ENCODE measurements around the gene WNK4.

The WNK4 gene

GRCh38 chr17:42798383-42799380, 18.3 kb downstream of the WNK4 start, which contains the start of the genes CNTD1 and COA3:
CNTD1 (plus strand) TSS chr17:42798861; CDS start chr17:42799068, 207 bp downstream.
COA3 (minus strand) TSS chr17:42798704; CDS start chr17:42798681, 23 bp downstream.
- Mint-ChIP-seq H3K27ac (peak within 1 kb of the TSS; percentile 95), H3K4me1 (peaks cover 42% of the 10 kb centered on the region), H3K9me3 (no peaks in the 10 kb centered on the region), H3K36me3 (no peaks in the 10 kb centered on the region), H3K4me3 (peak within 1 kb of the TSS; percentile 96)
- ATAC-seq: peak; percentile 99
- peak; percentile 70 to 87 for DNase-seq (ENCODE audit: low spot score in 2 of 2)

GRCh38 chr17:42803074-42803883, 22.9 kb downstream of the WNK4 start:
- Mint-ChIP-seq H3K9me3 (no peaks in the 10 kb centered on the region), H3K4me1 (peaks cover 8% of the 10 kb centered on the region), H3K36me3 (peaks cover under 1% of the 10 kb centered on the region), H3K4me3 (no peak overlapping the region), H3K27ac (peak overlapping the region; percentile 48)
- no peak for ATAC-seq
- DNase-seq (ENCODE audit: low spot score in 2 of 2): no peak

GRCh38 chr17:42804918-42805367, 24.5 kb downstream of the WNK4 start:
- H3K4me1 Mint-ChIP-seq: no peaks in the 10 kb centered on the region
- no peaks in the 10 kb centered on the region for H3K9me3 Mint-ChIP-seq
- no peak overlapping the region for H3K4me3 Mint-ChIP-seq
- H3K36me3 Mint-ChIP-seq: peaks cover 17% of the 10 kb centered on the region
- no peak overlapping the region for H3K27ac Mint-ChIP-seq
- ATAC-seq (no peak), DNase-seq (ENCODE audit: low spot score in 2 of 2) (no peak)

- H3K9me3 Mint-ChIP-seq: no peaks in the 10 kb centered on the region
- ATAC-seq (no peak), DNase-seq (ENCODE audit: low spot score in 2 of 2) (no peak)
- H3K4me3 Mint-ChIP-seq: no peak overlapping the region
- H3K4me1 Mint-ChIP-seq: no peaks in the 10 kb centered on the region
- peaks cover 30% of the 10 kb centered on the region for H3K36me3 Mint-ChIP-seq
- H3K27ac Mint-ChIP-seq: peak overlapping the region; percentile 29
Measured at GRCh38 chr17:42806249-42806648, 25.8 kb downstream of the WNK4 start.

GRCh38 chr17:42809250-42809649, 28.8 kb downstream of the WNK4 start:
- peaks cover 60% of the 10 kb centered on the region for H3K36me3 Mint-ChIP-seq
- no peak for ATAC-seq
- no peak overlapping the region for H3K27ac Mint-ChIP-seq
- H3K4me1 Mint-ChIP-seq: no peaks in the 10 kb centered on the region
- H3K4me3 Mint-ChIP-seq: no peak overlapping the region
- no peak for DNase-seq (ENCODE audit: low spot score in 2 of 2)
- no peaks in the 10 kb centered on the region for H3K9me3 Mint-ChIP-seq

- Mint-ChIP-seq H3K36me3 (peaks cover 100% of the 10 kb centered on the region), H3K4me1 (peaks cover 6% of the 10 kb centered on the region), H3K9me3 (no peaks in the 10 kb centered on the region), H3K4me3 (no peak overlapping the region), H3K27ac (no peak overlapping the region)
- DNase-seq (ENCODE audit: low spot score in 2 of 2): no peak
- ATAC-seq: no peak
Measured at GRCh38 chr17:42814633-42815399, 34.4 kb downstream of the WNK4 start.

GRCh38 chr17:42817866-42818265, 37.5 kb downstream of the WNK4 start:
- peak overlapping the region; percentile 26 for H3K27ac Mint-ChIP-seq
- peaks cover 100% of the 10 kb centered on the region for H3K36me3 Mint-ChIP-seq
- DNase-seq (ENCODE audit: low spot score in 2 of 2) (no peak), ATAC-seq (no peak)
- H3K9me3 Mint-ChIP-seq: no peaks in the 10 kb centered on the region
- H3K4me3 Mint-ChIP-seq: no peak overlapping the region
- peaks cover 24% of the 10 kb centered on the region for H3K4me1 Mint-ChIP-seq

GRCh38 chr17:42818379-42818778, 38.0 kb downstream of the WNK4 start:
- Mint-ChIP-seq H3K9me3 (no peaks in the 10 kb centered on the region), H3K4me3 (no peak overlapping the region), H3K4me1 (peaks cover 29% of the 10 kb centered on the region), H3K36me3 (peaks cover 95% of the 10 kb centered on the region), H3K27ac (peak overlapping the region; percentile 26)
- DNase-seq (ENCODE audit: low spot score in 2 of 2) (no peak), ATAC-seq (no peak)

- ATAC-seq: peak; percentile 60
Measured at GRCh38 chr17:42819939-42820535, 39.6 kb downstream of the WNK4 start.

GRCh38 chr17:42821176-42821575, 40.8 kb downstream of the WNK4 start:
- DNase-seq (ENCODE audit: low spot score in 2 of 2) (no peak), ATAC-seq (no peak)
- peak overlapping the region; percentile 59 for H3K27ac Mint-ChIP-seq
- H3K4me3 Mint-ChIP-seq: no peak overlapping the region
- H3K9me3 Mint-ChIP-seq: no peaks in the 10 kb centered on the region
- peaks cover 73% of the 10 kb centered on the region for H3K36me3 Mint-ChIP-seq
- H3K4me1 Mint-ChIP-seq: peaks cover 41% of the 10 kb centered on the region

More at GRCh38 chr17:42819939-42820535, 39.6 kb downstream of the WNK4 start:
- DNase-seq (ENCODE audit: low spot score in 2 of 2): peak; percentile 59 to 81
- Mint-ChIP-seq H3K4me3 (no peak overlapping the region), H3K4me1 (peaks cover 41% of the 10 kb centered on the region), H3K36me3 (peaks cover 84% of the 10 kb centered on the region), H3K9me3 (no peaks in the 10 kb centered on the region), H3K27ac (no peak overlapping the region)

GRCh38 chr17:42827472-42827871, 47.1 kb downstream of the WNK4 start:
- Mint-ChIP-seq H3K4me3 (no peak overlapping the region), H3K9me3 (no peaks in the 10 kb centered on the region), H3K36me3 (peaks cover 10% of the 10 kb centered on the region), H3K27ac (no peak overlapping the region), H3K4me1 (peaks cover 29% of the 10 kb centered on the region)
- DNase-seq (ENCODE audit: low spot score in 2 of 2) (no peak), ATAC-seq (no peak)

GRCh38 chr17:42830971-42831370, 50.6 kb downstream of the WNK4 start:
- H3K4me3 Mint-ChIP-seq: no peak overlapping the region
- peaks cover 22% of the 10 kb centered on the region for H3K4me1 Mint-ChIP-seq
- H3K9me3 Mint-ChIP-seq: no peaks in the 10 kb centered on the region
- H3K27ac Mint-ChIP-seq: no peak overlapping the region
- DNase-seq (ENCODE audit: low spot score in 2 of 2) (no peak), ATAC-seq (no peak)
- H3K36me3 Mint-ChIP-seq: peaks cover 32% of the 10 kb centered on the region

GRCh38 chr17:42832213-42832933, 52.0 kb downstream of the WNK4 start:
- H3K4me3 Mint-ChIP-seq: peak overlapping the region; percentile 93
- peaks cover 46% of the 10 kb centered on the region for H3K36me3 Mint-ChIP-seq
- H3K9me3 Mint-ChIP-seq: no peaks in the 10 kb centered on the region
- DNase-seq (ENCODE audit: low spot score in 2 of 2): no peak
- peaks cover 22% of the 10 kb centered on the region for H3K4me1 Mint-ChIP-seq
- H3K27ac Mint-ChIP-seq: peak overlapping the region; percentile 98
- peak; percentile 61 for ATAC-seq
